HepG2 (cell line): Measurements from ENCODE around the gene TECTB. TPM values are rescaled to one million over a fixed set of nuclear protein-coding genes. Genes with fewer than 3 reads are reported as not detected.

ENCODE experiments used
- ATF3 ChIP-seq: sonication (generic); formaldehyde crosslinking; IDR thresholded peaks from 2 replicates; pipeline ENCODE4 v1.4.0; 2020; ENCODE audit warnings: missing genetic modification reagents
- FUBP1 ChIP-seq: sonication (generic); formaldehyde crosslinking; IDR thresholded peaks from 2 replicates; pipeline ENCODE4 v1.5.1; 2020; ENCODE audit warnings: missing genetic modification reagents, mild to moderate bottlenecking, borderline replicate concordance
- HBP1 ChIP-seq: IDR thresholded peaks from 2 replicates; pipeline ENCODE4 v1.6.1; 2016; ENCODE audit warnings: low read depth, control low read depth
- HES4 ChIP-seq: sonication (generic); formaldehyde crosslinking; IDR thresholded peaks from 2 replicates; pipeline ENCODE4 v1.9.0; 2021; ENCODE audit warnings: mild to moderate bottlenecking, missing genetic modification reagents, borderline replicate concordance
- HNRNPH1 ChIP-seq: fragments of 200-400 bp; formaldehyde crosslinking; optimal IDR thresholded peaks from 2 replicates; pipeline ENCODE3; 2017; ENCODE audit warnings: mild to moderate bottlenecking, low read depth, low read length
- KDM5A ChIP-seq: fragments of 200-600 bp; sonication (generic); IDR thresholded peaks from 2 replicates; pipeline ENCODE4 v1.7.0; 2018; ENCODE audit warnings: antibody characterized with exemption, mild to moderate bottlenecking, low read length, borderline replicate concordance
- NAIF1 ChIP-seq: sonication (generic); formaldehyde crosslinking; IDR thresholded peaks from 2 replicates; pipeline ENCODE4 v1.5.0; 2020; ENCODE audit warnings: mild to moderate bottlenecking, missing genetic modification reagents, borderline replicate concordance
- PHB2 ChIP-seq: fragments of 450-650 bp; IDR thresholded peaks from 2 replicates; pipeline ENCODE4 v1.6.1; 2018; ENCODE audit not compliant: partially characterized antibody
- PLRG1 ChIP-seq: fragments of 450-650 bp; conservative IDR thresholded peaks from 2 replicates; pipeline ENCODE4 v1.6.1; 2016
- TARDBP ChIP-seq: sonication (generic); formaldehyde crosslinking; IDR thresholded peaks from 2 replicates; pipeline ENCODE4 v1.8.0; 2022; ENCODE audit warnings: mild to moderate bottlenecking, missing genetic modification reagents
- TCF7 ChIP-seq: sonication (generic); IDR thresholded peaks from 2 replicates; pipeline ENCODE4 v1.6.1; 2016; ENCODE audit warnings: antibody characterized with exemption, low read depth
- TCF7L2 ChIP-seq: IDR thresholded peaks from 2 replicates; pipeline ENCODE4 v1.6.1; 2011; ENCODE audit warnings: mild to moderate bottlenecking, low read depth, low read length, moderate library complexity
- ZBTB4 ChIP-seq: sonication (generic); formaldehyde crosslinking; IDR thresholded peaks from 2 replicates; pipeline ENCODE4 v1.4.0; 2020; ENCODE audit warnings: missing genetic modification reagents, mild to moderate bottlenecking, borderline replicate concordance
- ZNF572 ChIP-seq: sonication (generic); formaldehyde crosslinking; IDR thresholded peaks from 2 replicates; pipeline ENCODE4 v1.5.1; 2020; ENCODE audit warnings: mild to moderate bottlenecking, missing genetic modification reagents
- ZNF580 ChIP-seq: IDR thresholded peaks from 2 replicates; pipeline ENCODE4 v1.6.1; 2016; ENCODE audit warnings: low read depth, borderline replicate concordance
- ZNF589 ChIP-seq: sonication (generic); formaldehyde crosslinking; conservative IDR thresholded peaks from 2 replicates; pipeline ENCODE4 v1.8.0; 2022; ENCODE audit warnings: mild to moderate bottlenecking, moderate library complexity, missing genetic modification reagents
- ZSCAN22 ChIP-seq: sonication (generic); formaldehyde crosslinking; IDR thresholded peaks from 2 replicates; pipeline ENCODE4 v1.4.0; 2020; ENCODE audit warnings: mild to moderate bottlenecking, missing genetic modification reagents
- polyA plus RNA-seq, 8 experiments: library from polyadenylated mRNA; depleted of rRNA in 3 of 8; stranded (reverse) in 7 of 8; unstranded in 1 of 8; fragments of >200 nt; fragmentation: Illumina TruSeq in 4 of 8; extraction: Trizol in 4 of 8; gene quantifications; 2 replicates each; pipeline versions ENCODE4 v1.2.1 to v1.2.3, GENCODE V29; 2011 to 2016; ENCODE audit warnings: low read depth in 4 of 8, missing spikeins in 1 of 8, mixed read lengths in 1 of 8; ENCODE audit not compliant: insufficient read depth in 1 of 8
- total RNA-seq, 5 experiments: library from RNA; depleted of rRNA; stranded (reverse); fragments of >200 nt; fragmentation: Illumina TruSeq; extraction: Trizol; gene quantifications; 2 replicates each; pipeline ENCODE4 v1.2.3, GENCODE V29; 2016; ENCODE audit warnings: low read depth in 1 of 5
- TF ChIP-seq, protein P1 (sequence below): sonication (generic); formaldehyde crosslinking; IDR thresholded peaks from 2 replicates; pipeline ENCODE4 v1.4.0; 2020; ENCODE audit warnings: missing genetic modification reagents, borderline replicate concordance

Gene TECTB
- total and polyA plus RNA-seq, 2 of the 13 experiments (the other 11 are each of a cell fraction or from before 2014, with no cell fraction given), result 0.78 to 1.8 TPM

DNA sequence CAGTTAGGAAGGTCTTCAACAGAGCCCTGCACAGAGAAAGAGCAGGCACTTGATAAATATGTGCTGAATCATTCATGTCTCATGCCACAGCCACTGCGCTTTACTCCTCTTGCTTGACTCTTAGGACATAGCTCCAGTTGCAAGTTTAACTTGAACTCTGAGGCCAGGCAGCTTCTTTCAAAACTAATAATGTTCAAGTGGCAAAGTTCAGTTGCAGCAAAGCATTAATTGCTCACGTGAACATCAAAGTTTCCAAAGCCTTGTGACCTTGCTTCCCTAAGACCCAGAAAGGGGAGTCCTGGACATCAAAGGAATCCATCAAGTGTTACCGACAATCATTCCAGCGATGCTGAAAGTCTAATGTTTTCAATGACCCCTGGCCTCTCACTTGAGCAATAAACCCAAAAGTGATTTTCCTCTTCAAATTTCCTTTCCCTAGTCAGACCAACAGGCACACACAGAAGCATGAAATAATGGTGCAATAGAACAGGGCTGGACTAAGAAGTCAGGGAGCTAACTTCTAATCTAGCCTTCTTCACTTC lies 21.8 kb upstream of the TECTB start (continued):
- 0 out of 2 replicates have a peak, but pooled peaks have one; percentile 76 for TF ChIP-seq ZBTB4 (CRISPR knock-in tag)
- peak; percentile 62; the same call in 1 of the 2 replicates for TF ChIP-seq ZSCAN22 (CRISPR knock-in tag)
- peak; percentile 64; the same call in 1 of the 2 replicates for TF ChIP-seq HBP1
- TF ChIP-seq ATF3 (CRISPR knock-in tag), result peak; percentile 83
- peak; percentile 100 for TF ChIP-seq TCF7L2
- TF ChIP-seq PLRG1, result no peak
- TF ChIP-seq NAIF1, result 0 out of 2 replicates have a peak, but pooled peaks have one; percentile 41
- no peak for TF ChIP-seq PHB2
- TF ChIP-seq HNRNPH1, result no peak
- no peak for TF ChIP-seq ZNF572 (CRISPR knock-in tag)
- peak; percentile 94 for TF ChIP-seq ZNF580
- no peak for TF ChIP-seq KDM5A
- peak; percentile 74 for TF ChIP-seq ZNF589 (CRISPR knock-in tag)
- TF ChIP-seq TCF7, result peak; percentile 100
- no peak for TF ChIP-seq HES4 (CRISPR knock-in tag)
- peak; percentile 68; the same call in 1 of the 2 replicates for TF ChIP-seq FUBP1 (CRISPR knock-in tag)
- peak; percentile 98 for TF ChIP-seq TARDBP
- TF ChIP-seq, protein P1, sequence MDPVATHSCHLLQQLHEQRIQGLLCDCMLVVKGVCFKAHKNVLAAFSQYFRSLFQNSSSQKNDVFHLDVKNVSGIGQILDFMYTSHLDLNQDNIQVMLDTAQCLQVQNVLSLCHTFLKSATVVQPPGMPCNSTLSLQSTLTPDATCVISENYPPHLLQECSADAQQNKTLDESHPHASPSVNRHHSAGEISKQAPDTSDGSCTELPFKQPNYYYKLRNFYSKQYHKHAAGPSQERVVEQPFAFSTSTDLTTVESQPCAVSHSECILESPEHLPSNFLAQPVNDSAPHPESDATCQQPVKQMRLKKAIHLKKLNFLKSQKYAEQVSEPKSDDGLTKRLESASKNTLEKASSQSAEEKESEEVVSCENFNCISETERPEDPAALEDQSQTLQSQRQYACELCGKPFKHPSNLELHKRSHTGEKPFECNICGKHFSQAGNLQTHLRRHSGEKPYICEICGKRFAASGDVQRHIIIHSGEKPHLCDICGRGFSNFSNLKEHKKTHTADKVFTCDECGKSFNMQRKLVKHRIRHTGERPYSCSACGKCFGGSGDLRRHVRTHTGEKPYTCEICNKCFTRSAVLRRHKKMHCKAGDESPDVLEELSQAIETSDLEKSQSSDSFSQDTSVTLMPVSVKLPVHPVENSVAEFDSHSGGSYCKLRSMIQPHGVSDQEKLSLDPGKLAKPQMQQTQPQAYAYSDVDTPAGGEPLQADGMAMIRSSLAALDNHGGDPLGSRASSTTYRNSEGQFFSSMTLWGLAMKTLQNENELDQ, result peak; percentile 44; the same call in 1 of the 2 replicates
